H9 (cell line): ENCODE results near the gene NRN1L. TPM values are rescaled to one million over a fixed set of nuclear protein-coding genes. Genes with fewer than 3 reads are reported as not detected.

Source experiments
- DNase-seq: peaks from one replicate; pipeline ENCODE4 v3.0.0-alpha.2; 2017
- H2AFZ ChIP-seq: one replicate; pipeline ENCODE4 v1.6.1; 2013; ENCODE audit warnings: mild to moderate bottlenecking, low read length, control low read depth, moderate library complexity
- H2AK5ac ChIP-seq: 2 replicates; pipeline ENCODE4 v1.6.1; 2013; ENCODE audit warnings: low read length, control low read depth, mixed read lengths; ENCODE audit not compliant: insufficient read length
- H2BK120ac ChIP-seq: one replicate; pipeline ENCODE4 v1.6.1; 2013; ENCODE audit warnings: low read depth, mild to moderate bottlenecking, low read length, control low read depth, inconsistent platforms; ENCODE audit not compliant: poor library complexity, severe bottlenecking
- H2BK12ac ChIP-seq: 2 replicates; pipeline ENCODE4 v1.6.1; 2013; ENCODE audit warnings: low read length, control low read depth, mixed read lengths, low read depth; ENCODE audit not compliant: insufficient read length
- H2BK15ac ChIP-seq: 2 replicates; pipeline ENCODE4 v1.6.1; 2013; ENCODE audit warnings: low read depth, low read length, control low read depth
- H2BK20ac ChIP-seq: one replicate; pipeline ENCODE4 v1.6.1; 2013; ENCODE audit warnings: low read depth, mild to moderate bottlenecking, low read length, control low read depth, inconsistent platforms; ENCODE audit not compliant: poor library complexity, severe bottlenecking
- H2BK5ac ChIP-seq: 2 replicates; pipeline ENCODE4 v1.6.1; 2013; ENCODE audit warnings: low read length, control low read depth, mixed read lengths; ENCODE audit not compliant: insufficient read length
- H3K14ac ChIP-seq: 2 replicates; pipeline ENCODE4 v1.6.1; 2013; ENCODE audit warnings: low read length, control low read depth; ENCODE audit not compliant: insufficient read depth
- H3K18ac ChIP-seq: 2 replicates; pipeline ENCODE4 v1.6.1; 2013; ENCODE audit warnings: low read depth, mild to moderate bottlenecking, mixed read lengths, low read length, control low read depth; ENCODE audit not compliant: insufficient read length
- H3K23ac ChIP-seq: 2 replicates; pipeline ENCODE4 v1.6.1; 2013; ENCODE audit warnings: low read length, control low read depth, mixed read lengths, low read depth; ENCODE audit not compliant: insufficient read length
- H3K23me2 ChIP-seq: 2 replicates; pipeline ENCODE4 v1.6.1; 2013; ENCODE audit warnings: low read depth, mild to moderate bottlenecking, mixed read lengths, low read length, control low read depth; ENCODE audit not compliant: insufficient read length, poor library complexity, severe bottlenecking
- H3K27ac ChIP-seq: 2 replicates; pipeline ENCODE4 v1.5.1; 2013; ENCODE audit warnings: low read length, control low read depth, mixed read lengths, low read depth; ENCODE audit not compliant: insufficient read length
- H3K27me3 ChIP-seq: 2 replicates; pipeline ENCODE4 v1.6.1; 2013; ENCODE audit warnings: low read length, control low read depth, inconsistent platforms; ENCODE audit not compliant: insufficient read depth
- H3K4ac ChIP-seq: 2 replicates; pipeline ENCODE4 v1.6.1; 2013; ENCODE audit warnings: low read depth, mild to moderate bottlenecking, control low read depth, inconsistent platforms, low read length, moderate library complexity
- H3K4me1 ChIP-seq: 2 replicates; pipeline ENCODE4 v1.6.1; 2013; ENCODE audit warnings: low read length, control low read depth, inconsistent platforms; ENCODE audit not compliant: insufficient read depth
- H3K4me2 ChIP-seq: 2 replicates; pipeline ENCODE4 v1.6.1; 2013; ENCODE audit warnings: low read length, control low read depth, mixed read lengths; ENCODE audit not compliant: insufficient read length, insufficient read depth
- H3K56ac ChIP-seq: 2 replicates; pipeline ENCODE4 v1.6.1; 2013; ENCODE audit warnings: low read depth, mild to moderate bottlenecking, mixed read lengths, low read length, control low read depth; ENCODE audit not compliant: insufficient read length
- H3K79me1 ChIP-seq: 2 replicates; pipeline ENCODE4 v1.6.1; 2013; ENCODE audit warnings: low read depth, mild to moderate bottlenecking, moderate library complexity, low read length, control low read depth, inconsistent platforms; ENCODE audit not compliant: insufficient read depth, poor library complexity, severe bottlenecking
- H3K79me2 ChIP-seq: 2 replicates; pipeline ENCODE4 v1.6.1; 2013; ENCODE audit warnings: low read length, control low read depth, inconsistent platforms; ENCODE audit not compliant: insufficient read depth
- H3K9ac ChIP-seq: 2 replicates; pipeline ENCODE4 v1.6.1; 2013; ENCODE audit warnings: low read length, control low read depth, mixed read lengths; ENCODE audit not compliant: insufficient read length; ENCODE audit errors: extremely low read depth
- H3K9me3 ChIP-seq: one replicate; pipeline ENCODE4 v1.6.1; 2013; ENCODE audit warnings: low read depth, low read length, inconsistent platforms; ENCODE audit not compliant: control insufficient read depth
- H3T11ph ChIP-seq: one replicate; pipeline ENCODE4 v1.6.1; 2013; ENCODE audit warnings: mild to moderate bottlenecking, low read length, control low read depth, inconsistent platforms
- H4K20me1 ChIP-seq: one replicate; pipeline ENCODE4 v1.6.1; 2013; ENCODE audit not compliant: control insufficient read depth, insufficient read length, insufficient read depth
- H4K5ac ChIP-seq: 2 replicates; pipeline ENCODE4 v1.6.1; 2013; ENCODE audit warnings: low read depth, mild to moderate bottlenecking, mixed read lengths, low read length, control low read depth; ENCODE audit not compliant: insufficient read length
- H4K8ac ChIP-seq: replicated peaks from 2 replicates; pipeline ENCODE4 v1.6.1; 2013; ENCODE audit warnings: low read length, control low read depth, mixed read lengths, low read depth; ENCODE audit not compliant: insufficient read length
- H4K91ac ChIP-seq: 2 replicates; pipeline ENCODE4 v1.6.1; 2013; ENCODE audit warnings: low read depth, mild to moderate bottlenecking, moderate library complexity, mixed read lengths, low read length, control low read depth; ENCODE audit not compliant: insufficient read length
- H3K27ac Mint-ChIP-seq, 3 experiments: 2 replicates in 2 of 3; 3 replicates in 1 of 3; pipeline ENCODE4 v1.8.0; 2020 to 2021; ENCODE audit warnings: mixed read lengths in 3 of 3, mild to moderate bottlenecking in 1 of 3, moderate library complexity in 1 of 3
- H3K27me3 Mint-ChIP-seq: 2 replicates; pipeline ENCODE4 v1.8.0; 2021; ENCODE audit warnings: low read depth, mild to moderate bottlenecking, moderate library complexity, mixed read lengths
- H3K36me3 Mint-ChIP-seq, 3 experiments: 2 replicates in 2 of 3; 3 replicates in 1 of 3; pipeline ENCODE4 v1.8.0; 2020 to 2021; ENCODE audit warnings: low read depth in 3 of 3, mixed read lengths in 3 of 3; ENCODE audit not compliant: insufficient read depth in 1 of 3
- H3K4me1 Mint-ChIP-seq, 2 experiments: 2 replicates each; pipeline ENCODE4 v1.8.0; 2020; ENCODE audit warnings: mixed read lengths in 2 of 2
- H3K4me3 Mint-ChIP-seq, 2 experiments: 2 replicates in 1 of 2; 3 replicates in 1 of 2; pipeline ENCODE4 v1.8.0; 2020 to 2021; ENCODE audit warnings: mild to moderate bottlenecking in 2 of 2, mixed read lengths in 2 of 2, moderate library complexity in 1 of 2
- H3K9me3 Mint-ChIP-seq, 2 experiments: 2 replicates in 1 of 2; 3 replicates in 1 of 2; pipeline ENCODE4 v1.8.0; 2020; ENCODE audit warnings: mild to moderate bottlenecking in 2 of 2, mixed read lengths in 2 of 2, moderate library complexity in 1 of 2
- WGBS: extraction: QIAGEN DNeasy Blood & Tissue Kit; methylation state at CpG from one replicate; pipeline ENCODE4 v1.1.7; 2013; ENCODE audit warnings: missing lambda C conversion rate, low lambda C conversion rate, mixed read lengths; ENCODE audit not compliant: insufficient read length; ENCODE audit errors: extremely low coverage; 5-methylcytosine and 5-hydroxymethylcytosine counted together
- total RNA-seq: library from RNA; stranded (reverse); gene quantifications from 2 replicates; pipeline ENCODE4 v1.2.1, GENCODE V29; 2021
- TF ChIP-seq, protein P1 (sequence below): fragments of 200-600 bp; sonication (generic); conservative IDR thresholded peaks from 3 replicates; pipeline ENCODE4 v1.8.0; 2021; ENCODE audit warnings: antibody characterized with exemption, mild to moderate bottlenecking

The NRN1L gene
- total RNA-seq, 1 experiment from 2014 or later = 2.0 TPM

GRCh38 chr16:67857547-67858233 is 27.0 kb upstream of the NRN1L start:
- Histone ChIP-seq H2AFZ (no peak overlapping the region), H4K20me1 (no peaks in the 10 kb centered on the region), H2AK5ac (no peak overlapping the region), H3K9me3 (no peaks in the 10 kb centered on the region), H3K4me2 (no peak overlapping the region), H3K79me1 (peaks cover 5% of the 10 kb centered on the region), H3K14ac (peak overlapping the region; percentile 77; the same call in 1 of the 2 replicates), H3K27me3 (no peaks in the 10 kb centered on the region), H2BK12ac (no peak overlapping the region), H3K9ac (no peak overlapping the region), H4K5ac (no peak overlapping the region), H2BK20ac (no peak overlapping the region), H4K8ac (no peak overlapping the region), H3K4me1 (peaks cover 6% of the 10 kb centered on the region; the same call in 1 of the 2 replicates), H3K23me2 (no peaks in the 10 kb centered on the region), H2BK120ac (no peak overlapping the region), H3K23ac (no peak overlapping the region), H3T11ph (no peak overlapping the region), H2BK15ac (no peak overlapping the region), H3K27ac (no peak overlapping the region), H3K4ac (peak overlapping the region; percentile 5; the same call in 1 of the 2 replicates), H3K18ac (peak overlapping the region; percentile 43), H3K56ac (no peak overlapping the region), H2BK5ac (no peak overlapping the region), H3K79me2 (peaks cover 49% of the 10 kb centered on the region; the same call in 1 of the 2 replicates), H4K91ac (peak overlapping the region; percentile 30)
- WGBS = no CpG with 5 or more reads among the region's 3 CpGs
- H3K36me3 Mint-ChIP-seq = peaks cover 18 to 29% (median 23%) of the 10 kb centered on the region in 3 experiments
- H3K4me1 Mint-ChIP-seq = peaks cover 45 to 56% of the 10 kb centered on the region in 2 experiments
- peak; percentile 78 for DNase-seq
- H3K4me3 Mint-ChIP-seq = peak overlapping the region in 1 of 2 experiments; percentile 2; a peak in 2 of 5 replicates
- H3K27ac Mint-ChIP-seq = peak overlapping the region; percentile 88 to 95 (median 95); a peak in 6 of 7 replicates
- TF ChIP-seq, protein P1, sequence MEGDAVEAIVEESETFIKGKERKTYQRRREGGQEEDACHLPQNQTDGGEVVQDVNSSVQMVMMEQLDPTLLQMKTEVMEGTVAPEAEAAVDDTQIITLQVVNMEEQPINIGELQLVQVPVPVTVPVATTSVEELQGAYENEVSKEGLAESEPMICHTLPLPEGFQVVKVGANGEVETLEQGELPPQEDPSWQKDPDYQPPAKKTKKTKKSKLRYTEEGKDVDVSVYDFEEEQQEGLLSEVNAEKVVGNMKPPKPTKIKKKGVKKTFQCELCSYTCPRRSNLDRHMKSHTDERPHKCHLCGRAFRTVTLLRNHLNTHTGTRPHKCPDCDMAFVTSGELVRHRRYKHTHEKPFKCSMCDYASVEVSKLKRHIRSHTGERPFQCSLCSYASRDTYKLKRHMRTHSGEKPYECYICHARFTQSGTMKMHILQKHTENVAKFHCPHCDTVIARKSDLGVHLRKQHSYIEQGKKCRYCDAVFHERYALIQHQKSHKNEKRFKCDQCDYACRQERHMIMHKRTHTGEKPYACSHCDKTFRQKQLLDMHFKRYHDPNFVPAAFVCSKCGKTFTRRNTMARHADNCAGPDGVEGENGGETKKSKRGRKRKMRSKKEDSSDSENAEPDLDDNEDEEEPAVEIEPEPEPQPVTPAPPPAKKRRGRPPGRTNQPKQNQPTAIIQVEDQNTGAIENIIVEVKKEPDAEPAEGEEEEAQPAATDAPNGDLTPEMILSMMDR = no peak
- no peaks in the 10 kb centered on the region for H3K27me3 Mint-ChIP-seq
- no peaks in the 10 kb centered on the region for H3K9me3 Mint-ChIP-seq
